Thyroid gland (tissue), 4 donors: ENCODE measurements around the gene MEX3D. TPM values are rescaled to one million over a fixed set of nuclear protein-coding genes. Genes with fewer than 3 reads are reported as not detected.

Source experiments
- DNase-seq, 2 donors: peaks; one replicate each; pipeline ENCODE4 v3.0.0-alpha.2; 2019
- H3K27ac ChIP-seq, 3 donors: fragments of 200-600 bp; sonication (generic); 1 replicate in 2 of 3; 2 replicates in 1 of 3; pipeline ENCODE4 v1.5.1; 2016 to 2019; ENCODE audit warnings: mild to moderate bottlenecking in 1 of 3, moderate library complexity in 1 of 3
- H3K27me3 ChIP-seq: fragments of 200-600 bp; sonication (generic); one replicate; pipeline ENCODE4 v1.5.1; 2019
- H3K36me3 ChIP-seq, 2 donors: fragments of 200-600 bp; sonication (generic); one replicate each; pipeline ENCODE4 v1.5.1; 2016 to 2019
- H3K4me1 ChIP-seq, 2 donors: fragments of 200-600 bp; sonication (generic); one replicate each; pipeline ENCODE4 v1.5.1; 2017 to 2019
- H3K4me3 ChIP-seq, 3 donors: fragments of 200-600 bp; sonication (generic); replicated peaks in 1 of 3; 1 replicate in 2 of 3; 2 replicates in 1 of 3; pipeline ENCODE4 v1.5.1; 2016; ENCODE audit warnings: mild to moderate bottlenecking in 1 of 3
- H3K9me3 ChIP-seq: fragments of 200-600 bp; sonication (generic); one replicate; pipeline ENCODE4 v1.5.1; 2017
- CTCF ChIP-seq, 6 experiments: fragments of 200-600 bp in 3 of 6; fragments of 450-650 bp in 3 of 6; sonication (generic) in 3 of 6; IDR thresholded peaks; one replicate each; pipeline ENCODE4 v1.5.1; 2016 to 2019; ENCODE audit warnings: antibody characterized with exemption in 6 of 6, mild to moderate bottlenecking in 2 of 6, inconsistent platforms in 1 of 6, moderate library complexity in 1 of 6
- POLR2A ChIP-seq, 2 donors: fragments of 450-650 bp; IDR thresholded peaks; one replicate each; pipeline ENCODE4 v1.6.1; 2017; ENCODE audit warnings: antibody characterized with exemption in 2 of 2, mild to moderate bottlenecking in 2 of 2, moderate library complexity in 1 of 2
- WGBS, 2 donors: methylation state at CpG; one replicate each; pipeline ENCODE4 v1.1.5; 2017; 5-methylcytosine and 5-hydroxymethylcytosine counted together
- intact Hi-C: fragments of 100-400 bp; cut with DNase I; formaldehyde crosslinking; loops from one replicate; pipeline ENCODE4 v1.15.1; 2023
- total RNA-seq, 4 donors: library from RNA; depleted of rRNA; stranded (reverse); fragments of >200 nt; gene quantifications; one replicate each; pipeline ENCODE4 v1.2.3, GENCODE V29; 2016

MEX3D gene
- total RNA-seq, 4 donors from 2014 or later = 18.4 to 31.8 (median 26.4) TPM

GRCh38 chr19:1609680-1610474 lies 41.8 kb upstream of the MEX3D start:
- intact Hi-C loops = no loop called here

GRCh38 chr19:1609103-1609396 lies 40.9 kb upstream of the MEX3D start:
- H3K27ac ChIP-seq = no peak overlapping the region
- 44 to 65% methylated on average over 6 to 10 of the region's 10 CpGs for WGBS, 2 donors
- intact Hi-C loops = no loop called here
- no peak for TF ChIP-seq POLR2A (IDR thresholded peaks at IDR 0.05)
- no peak for TF ChIP-seq CTCF (IDR thresholded peaks at IDR 0.05)
- H3K4me1 ChIP-seq = peaks cover 14% of the 10 kb centered on the region in 2 donors
- H3K27me3 ChIP-seq = no peaks in the 10 kb centered on the region
- H3K9me3 ChIP-seq = no peaks in the 10 kb centered on the region
- DNase-seq = no peak
- H3K36me3 ChIP-seq = peaks cover 0 to 12% of the 10 kb centered on the region in 2 donors
- H3K4me3 ChIP-seq = no peak overlapping the region

More at GRCh38 chr19:1609680-1610474, 41.8 kb upstream of the MEX3D start:
- Histone ChIP-seq H3K4me1 (peaks cover 6 to 9% of the 10 kb centered on the region in 2 donors), H3K4me3 (no peak overlapping the region), H3K27ac (no peak overlapping the region), H3K36me3 (peaks cover 4 to 20% of the 10 kb centered on the region in 2 donors), H3K9me3 (no peaks in the 10 kb centered on the region), H3K27me3 (no peaks in the 10 kb centered on the region)
- no peak for DNase-seq
- no peak for TF ChIP-seq POLR2A (IDR thresholded peaks at IDR 0.05)
- TF ChIP-seq CTCF (IDR thresholded peaks at IDR 0.05) = no peak
- WGBS, 2 donors = 94 to 95% methylated on average over 9 to 11 of the region's 16 CpGs

- H3K4me3 ChIP-seq = no peak overlapping the region
- no peaks in the 10 kb centered on the region for H3K27me3 ChIP-seq
- DNase-seq = peak; percentile 26 to 31
- WGBS, 2 donors = 56 to 63% methylated on average over 9 to 19 of the region's 23 CpGs
- H3K4me1 ChIP-seq = peaks cover 17 to 20% of the 10 kb centered on the region in 2 donors
- peaks cover 0 to 12% of the 10 kb centered on the region in 2 donors for H3K36me3 ChIP-seq
- TF ChIP-seq CTCF (IDR thresholded peaks at IDR 0.05) (no peak), POLR2A (IDR thresholded peaks at IDR 0.05) (no peak)
- no peaks in the 10 kb centered on the region for H3K9me3 ChIP-seq
- intact Hi-C loops = no loop called here
- H3K27ac ChIP-seq = no peak overlapping the region
These were observed 40.4 kb upstream of the MEX3D start for GRCh38 chr19:1608359-1609102.

GRCh38 chr19:1606138-1606651 lies 38.1 kb upstream of the MEX3D start:
- Histone ChIP-seq H3K27me3 (no peaks in the 10 kb centered on the region), H3K9me3 (no peaks in the 10 kb centered on the region), H3K4me1 (peaks cover 17 to 30% of the 10 kb centered on the region in 2 donors), H3K36me3 (peaks cover 0 to under 1% of the 10 kb centered on the region in 2 donors), H3K27ac (peak overlapping the region; percentile 34 to 83 (median 83)), H3K4me3 (peak overlapping the region in 1 of 3 donors; percentile 97)
- intact Hi-C loops = loop anchor here (2.0 kb wide), 1 partner anchor 45 kb away; no protein-coding TSS in a partner anchor
- whole genome bisulfite sequencing, 2 donors = 17 to 20% methylated on average over 16 of the region's 16 CpGs
- no peak for TF ChIP-seq POLR2A (IDR thresholded peaks at IDR 0.05)
- TF ChIP-seq CTCF (IDR thresholded peaks at IDR 0.05) = no peak
- DNase-seq = no peak
